HEK293T (cell line): Measurements from ENCODE around the gene RAB11FIP4.

ENCODE experiments used
- CTCF ChIA-PET: fragments of 350-600 bp; formaldehyde crosslinking; extraction: SDS; loops from one replicate; lab custom pipeline; 2021; ENCODE audit warnings: antibody characterized with exemption, inconsistent platforms; lab: Yijun Ruan, JAX
- POLR2A ChIA-PET: fragments of 350-600 bp; formaldehyde crosslinking; extraction: SDS; loops from one replicate; lab custom pipeline; 2020; ENCODE audit warnings: antibody characterized with exemption, inconsistent platforms; lab: Yijun Ruan, JAX
- DNase-seq: peaks from one replicate; pipeline ENCODE4 v3.0.0; 2012; ENCODE audit warnings: mixed read lengths; ENCODE audit errors: extremely low spot score
- ARNT ChIP-seq: fragments of 450-650 bp; IDR thresholded peaks from 2 replicates; pipeline ENCODE4 v1.6.1; 2017; ENCODE audit warnings: mild to moderate bottlenecking
- BHLHE40 ChIP-seq: fragments of 450-650 bp; IDR thresholded peaks from 2 replicates; pipeline ENCODE4 v1.6.1; 2016; ENCODE audit warnings: mild to moderate bottlenecking, moderate library complexity, borderline replicate concordance
- CTBP1 ChIP-seq: fragments of 450-650 bp; IDR thresholded peaks from 2 replicates; pipeline ENCODE4 v1.6.1; 2016; ENCODE audit warnings: borderline replicate concordance
- ELF4 ChIP-seq: fragments of 450-650 bp; IDR thresholded peaks from 2 replicates; pipeline ENCODE4 v1.6.1; 2017; ENCODE audit warnings: antibody characterized with exemption
- FOXA1 ChIP-seq: fragments of 450-650 bp; IDR thresholded peaks from 2 replicates; pipeline ENCODE4 v1.6.1; 2016; ENCODE audit warnings: mild to moderate bottlenecking
- FOXK2 ChIP-seq: fragments of 450-650 bp; IDR thresholded peaks from 2 replicates; pipeline ENCODE4 v1.6.1; 2016; ENCODE audit warnings: mild to moderate bottlenecking
- FOXM1 ChIP-seq: fragments of 450-650 bp; IDR thresholded peaks from 2 replicates; pipeline ENCODE4 v1.6.1; 2017; ENCODE audit warnings: mild to moderate bottlenecking, borderline replicate concordance
- HDGF ChIP-seq: fragments of 450-650 bp; IDR thresholded peaks from 2 replicates; pipeline ENCODE4 v1.6.1; 2017; ENCODE audit warnings: antibody characterized with exemption, borderline replicate concordance
- L3MBTL2 ChIP-seq: fragments of 450-650 bp; conservative IDR thresholded peaks from 2 replicates; pipeline ENCODE4 v1.6.1; 2016; ENCODE audit warnings: mild to moderate bottlenecking
- LEF1 ChIP-seq: fragments of 450-650 bp; IDR thresholded peaks from 2 replicates; pipeline ENCODE4 v1.6.1; 2017; ENCODE audit warnings: mild to moderate bottlenecking, borderline replicate concordance
- NFRKB ChIP-seq: fragments of 450-650 bp; IDR thresholded peaks from 2 replicates; pipeline ENCODE4 v1.6.1; 2016; ENCODE audit warnings: mild to moderate bottlenecking, moderate library complexity
- SP1 ChIP-seq: fragments of 450-650 bp; IDR thresholded peaks from 2 replicates; pipeline ENCODE4 v1.6.1; 2017
- SUZ12 ChIP-seq: fragments of 450-650 bp; IDR thresholded peaks from 2 replicates; pipeline ENCODE4 v1.6.1; 2016; ENCODE audit warnings: mild to moderate bottlenecking
- TARDBP ChIP-seq: fragments of 450-650 bp; IDR thresholded peaks from 2 replicates; pipeline ENCODE4 v1.6.1; 2016
- ZNF384 ChIP-seq: fragments of 450-650 bp; IDR thresholded peaks from 2 replicates; pipeline ENCODE4 v1.6.1; 2016
- TF ChIP-seq, protein P1 (sequence below): fragments of 450-650 bp; IDR thresholded peaks from 2 replicates; pipeline ENCODE4 v1.6.1; 2016

Gene RAB11FIP4

DNA sequence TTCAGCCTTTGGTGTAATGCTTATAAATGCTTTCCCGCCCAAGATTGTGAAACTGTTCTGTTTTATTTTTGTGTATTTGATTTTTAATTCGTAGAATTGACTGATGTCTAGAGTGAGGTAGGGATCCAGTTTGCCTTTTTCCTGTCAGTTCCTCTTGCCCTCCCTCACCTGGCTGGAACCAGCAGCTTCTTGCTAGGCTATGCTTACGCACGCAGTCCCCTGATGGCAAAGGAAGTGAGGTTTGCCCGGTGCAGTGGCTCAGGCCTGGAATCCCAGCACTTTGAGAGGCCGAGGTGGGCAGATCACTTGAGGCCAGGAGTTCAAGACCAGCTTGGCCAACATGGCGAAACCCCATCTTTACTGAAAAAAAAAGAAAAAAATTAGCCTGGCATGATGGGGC lies 51.9 kb downstream of the RAB11FIP4 start:
- TF ChIP-seq LEF1 (no peak), FOXM1 (no peak), SP1 (no peak), ZNF384 (no peak), CTBP1 (no peak), BHLHE40 (no peak), NFRKB (no peak), ELF4 (no peak), ARNT (no peak), HDGF (no peak), FOXK2 (no peak)
- TF ChIP-seq, protein P1, sequence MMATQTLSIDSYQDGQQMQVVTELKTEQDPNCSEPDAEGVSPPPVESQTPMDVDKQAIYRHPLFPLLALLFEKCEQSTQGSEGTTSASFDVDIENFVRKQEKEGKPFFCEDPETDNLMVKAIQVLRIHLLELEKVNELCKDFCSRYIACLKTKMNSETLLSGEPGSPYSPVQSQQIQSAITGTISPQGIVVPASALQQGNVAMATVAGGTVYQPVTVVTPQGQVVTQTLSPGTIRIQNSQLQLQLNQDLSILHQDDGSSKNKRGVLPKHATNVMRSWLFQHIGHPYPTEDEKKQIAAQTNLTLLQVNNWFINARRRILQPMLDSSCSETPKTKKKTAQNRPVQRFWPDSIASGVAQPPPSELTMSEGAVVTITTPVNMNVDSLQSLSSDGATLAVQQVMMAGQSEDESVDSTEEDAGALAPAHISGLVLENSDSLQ = no peak
- ChIA-PET POLR2A (no interaction called here), CTCF (no interaction called here)
- no peak for DNase-seq

DNA sequence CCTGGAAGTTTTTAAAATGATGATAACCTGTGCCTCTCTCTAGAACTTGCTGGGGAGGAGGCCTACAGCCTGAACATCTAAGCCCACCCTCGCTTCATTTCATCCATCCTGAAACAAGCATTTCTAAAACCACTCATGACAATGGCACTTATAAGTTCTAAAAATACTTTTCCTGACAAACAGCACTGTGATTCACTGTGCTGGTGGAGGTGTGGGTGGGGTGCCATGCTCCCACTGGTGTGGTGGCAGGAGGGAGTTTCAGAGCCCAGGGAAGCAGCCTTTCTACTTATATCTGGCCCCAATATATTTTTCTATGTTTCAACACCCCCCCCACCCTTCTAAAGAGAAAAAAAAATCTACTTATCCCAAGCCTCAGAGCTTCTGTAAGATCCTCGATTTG lies 52.6 kb downstream of the RAB11FIP4 start:
- CTCF ChIA-PET = interaction anchor here (0.6 kb wide), 1 partner anchor 73 kb away, joined by 4 read pairs; no protein-coding TSS in a partner anchor
- POLR2A ChIA-PET = no interaction called here
- no peak for DNase-seq
- TF ChIP-seq HDGF = no peak
- no peak for TF ChIP-seq FOXA1
- no peak for TF ChIP-seq NFRKB
- TF ChIP-seq ZNF384 = no peak
- TF ChIP-seq FOXM1 = no peak
- no peak for TF ChIP-seq L3MBTL2
- TF ChIP-seq TARDBP = no peak
- TF ChIP-seq, protein P1 = no peak
- no peak for TF ChIP-seq LEF1

DNA sequence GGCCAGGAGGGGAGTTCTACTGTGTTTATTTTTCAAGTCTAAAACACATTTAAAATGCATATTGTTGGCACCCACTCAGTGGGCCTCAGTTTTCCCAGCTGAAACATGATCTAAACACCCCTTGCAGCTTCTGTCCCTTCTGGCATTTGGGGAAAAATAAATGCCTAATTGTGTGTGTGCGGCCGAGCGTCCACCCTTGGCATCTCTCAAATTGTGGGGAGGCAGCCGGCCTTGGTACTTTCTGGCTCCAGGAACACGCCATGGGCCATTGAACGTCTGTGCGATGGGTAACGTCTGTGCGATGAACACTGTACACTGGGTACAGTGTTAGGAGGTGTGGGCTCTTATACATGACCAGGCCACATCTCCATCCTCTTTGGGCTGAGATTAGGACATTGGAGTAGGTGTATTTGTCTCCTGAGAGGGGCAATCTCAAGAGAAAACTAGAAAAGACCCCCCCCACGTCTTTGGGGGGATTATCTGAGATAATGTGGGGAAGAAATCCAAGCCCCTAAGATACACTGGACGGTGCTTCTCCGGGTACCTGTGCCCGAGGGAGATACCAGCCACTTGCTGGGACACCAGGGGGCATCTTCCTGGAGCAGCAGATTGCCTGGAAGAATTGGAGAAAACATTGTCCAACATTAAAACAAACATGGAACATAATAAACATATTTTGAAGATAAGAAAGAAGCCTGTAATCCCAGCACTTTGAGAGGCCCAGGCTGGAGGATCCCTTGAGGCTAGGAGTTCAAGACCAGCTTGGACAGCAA lies 54.9 kb downstream of the RAB11FIP4 start:
- TF ChIP-seq SP1 (no peak), TARDBP (no peak), CTBP1 (no peak)
- ChIA-PET POLR2A (no interaction called here), CTCF (interaction anchor here (0.6 kb wide), 1 partner anchor 16 kb away, joined by 3 read pairs; no protein-coding TSS in a partner anchor)
- DNase-seq = no peak

DNA sequence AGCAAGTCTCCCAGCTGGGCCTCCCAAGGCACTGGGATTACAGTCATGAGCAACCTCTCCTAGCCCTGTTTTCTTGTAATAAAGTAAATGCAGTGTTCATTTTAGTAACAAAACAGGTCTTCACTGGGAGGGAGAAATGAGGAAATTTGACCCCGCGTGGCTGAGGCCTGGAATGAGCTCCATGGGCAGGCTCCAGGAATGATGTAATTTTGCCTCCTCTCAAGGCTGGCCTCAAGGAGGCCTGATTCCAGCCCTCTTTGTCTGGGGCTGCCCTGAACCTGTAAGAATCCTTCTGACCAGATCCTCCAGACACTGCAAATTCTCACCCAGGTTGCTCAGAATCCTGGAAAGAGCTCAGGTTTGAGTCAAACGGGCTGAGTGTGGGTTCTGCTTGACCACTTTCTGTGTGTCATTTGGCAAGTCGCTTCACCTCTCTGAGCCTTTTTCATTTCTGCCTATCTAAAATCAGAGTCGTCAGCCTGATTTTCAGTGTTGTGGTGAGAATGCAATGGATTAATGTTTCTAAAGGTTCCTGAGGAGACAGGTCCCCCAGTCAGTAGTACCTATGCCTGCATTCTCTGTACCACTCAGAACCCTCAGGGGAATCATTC lies 57.1 kb downstream of the RAB11FIP4 start:
- ChIA-PET CTCF (interaction anchor here (0.5 to 0.6 kb wide), 2 partner anchors 102 to 1322 kb away, joined by 3 read pairs; no protein-coding TSS in a partner anchor), POLR2A (interaction anchor here (1.0 kb wide), 1 partner anchor 39 kb away, joined by 4 read pairs; no protein-coding TSS in a partner anchor)
- DNase-seq = peak; percentile 14
- TF ChIP-seq L3MBTL2 (no peak), ZNF384 (peak; percentile 61; the same call in 1 of the 2 replicates)

DNA sequence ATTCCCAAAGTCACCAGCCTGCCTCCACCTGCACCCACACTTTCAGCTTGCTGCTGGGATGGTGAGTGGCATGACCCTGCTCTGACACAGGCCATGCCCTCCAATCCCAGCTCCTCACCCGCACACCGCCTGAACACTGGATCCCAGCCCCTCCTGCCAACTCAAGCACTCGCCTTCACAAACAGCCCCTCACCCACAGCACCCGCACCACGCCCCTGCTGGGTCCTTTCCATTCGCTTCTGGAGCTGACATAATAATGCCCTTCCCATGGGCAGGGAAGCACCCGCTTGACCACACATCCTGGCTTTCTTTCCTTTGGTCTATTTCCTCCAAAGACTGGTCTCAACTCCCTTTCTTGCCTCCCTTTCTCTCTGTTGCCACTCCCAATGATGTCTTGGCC lies 57.6 kb downstream of the RAB11FIP4 start:
- POLR2A ChIA-PET = interaction anchor here (1.0 kb wide), 1 partner anchor 39 kb away, joined by 4 read pairs; no protein-coding TSS in a partner anchor
- no peak for DNase-seq
- TF ChIP-seq ZNF384 (no peak), L3MBTL2 (no peak), FOXA1 (no peak), NFRKB (no peak), SP1 (no peak), ARNT (no peak)
- TF ChIP-seq, protein P1 = no peak
- CTCF ChIA-PET = no interaction called here

DNA sequence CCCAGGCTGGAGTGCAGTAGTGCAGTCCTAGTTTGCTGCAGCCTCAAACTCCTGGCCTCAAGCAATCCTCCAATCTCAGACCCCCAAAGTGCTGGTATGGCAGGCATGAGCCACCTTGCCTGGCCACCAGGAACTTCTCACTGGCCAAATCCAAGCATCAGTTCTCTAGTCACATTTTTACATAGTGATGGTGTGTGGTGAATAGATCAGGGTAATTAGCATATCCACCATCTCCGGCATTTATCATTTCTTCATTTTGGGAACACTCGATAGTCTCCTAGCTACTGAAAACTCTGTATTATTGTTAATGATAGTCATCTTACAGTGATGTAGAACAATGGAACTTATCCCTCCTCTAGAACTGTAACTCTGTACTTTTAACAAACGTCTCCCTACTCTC lies 58.3 kb downstream of the RAB11FIP4 start:
- no peak for TF ChIP-seq SP1
- DNase-seq = no peak
- CTCF ChIA-PET = interaction anchor here (0.6 kb wide), 1 partner anchor 13 kb away, joined by 3 read pairs; no protein-coding TSS in a partner anchor
- POLR2A ChIA-PET = no interaction called here

DNA sequence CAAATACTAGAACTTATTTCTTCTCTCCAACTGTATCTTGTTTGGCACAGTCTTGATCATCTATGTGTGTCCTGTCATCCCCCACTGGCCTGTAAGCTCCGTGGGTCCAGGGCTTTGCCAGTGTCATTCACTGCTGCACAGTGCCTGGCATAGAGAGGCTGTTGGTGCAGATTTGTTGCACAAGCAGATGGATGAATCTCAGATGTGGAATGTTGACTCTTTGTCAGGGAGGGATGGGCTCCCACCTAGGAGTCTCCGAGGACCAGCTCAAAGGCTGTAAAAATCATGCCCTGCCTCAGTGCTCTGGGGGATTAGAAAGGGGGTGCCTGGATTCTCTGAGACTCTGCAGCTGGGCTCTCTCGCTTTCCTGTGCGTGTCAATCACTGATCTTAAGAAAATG lies 60.6 kb downstream of the RAB11FIP4 start:
- ChIA-PET POLR2A (no interaction called here), CTCF (no interaction called here)
- DNase-seq = no peak
- no peak for TF ChIP-seq HDGF
- no peak for TF ChIP-seq ELF4
- TF ChIP-seq BHLHE40 = no peak
- TF ChIP-seq LEF1 = no peak
- TF ChIP-seq L3MBTL2 = no peak
- no peak for TF ChIP-seq CTBP1
- no peak for TF ChIP-seq FOXM1
- no peak for TF ChIP-seq SUZ12
- no peak for TF ChIP-seq SP1
- no peak for TF ChIP-seq TARDBP
- TF ChIP-seq FOXA1 = no peak
- TF ChIP-seq FOXK2 = no peak
- TF ChIP-seq ARNT = no peak
- TF ChIP-seq, protein P1 = no peak
- TF ChIP-seq NFRKB = no peak
- TF ChIP-seq ZNF384 = no peak
